Effector memory CD4-positive, alpha-beta T cell (primary cell): ENCODE measurements around the gene XYLT1.

Source experiments
- DNase-seq, 3 donors: peaks; one replicate each; pipeline ENCODE4 v3.0.0-alpha.2; 2020
- H3K27ac ChIP-seq: 2 replicates; pipeline ENCODE4 v1.7.0; 2013; ENCODE audit warnings: mild to moderate bottlenecking, low read length, moderate library complexity; ENCODE audit not compliant: insufficient read depth, poor library complexity, severe bottlenecking
- H3K27me3 ChIP-seq: replicated peaks from 2 replicates; pipeline ENCODE4 v1.7.0; 2013; ENCODE audit warnings: mild to moderate bottlenecking, low read length; ENCODE audit not compliant: insufficient read depth, control insufficient read depth, poor library complexity, severe bottlenecking
- H3K36me3 ChIP-seq: 2 replicates; pipeline ENCODE4 v1.7.0; 2013; ENCODE audit warnings: mild to moderate bottlenecking, low read length, moderate library complexity; ENCODE audit not compliant: control insufficient read depth, insufficient read depth
- H3K4me1 ChIP-seq: 2 replicates; pipeline ENCODE4 v1.7.0; 2013; ENCODE audit warnings: low read length, mild to moderate bottlenecking; ENCODE audit not compliant: control insufficient read depth, insufficient read depth, poor library complexity, severe bottlenecking
- H3K4me3 ChIP-seq: 2 replicates; pipeline ENCODE4 v1.7.0; 2013; ENCODE audit warnings: low read length, low read depth, mild to moderate bottlenecking; ENCODE audit not compliant: insufficient read depth, poor library complexity, severe bottlenecking
- H3K9me3 ChIP-seq: 2 replicates; pipeline ENCODE4 v1.7.0; 2013; ENCODE audit warnings: mild to moderate bottlenecking, low read length, moderate library complexity; ENCODE audit not compliant: control insufficient read depth
- total RNA-seq, 3 donors: gene quantifications; one replicate each; lab custom pipeline; 2026; lab: John Stamatoyannopoulos, UW

XYLT1 gene
- 85.3 to 145 (median 95.4) reads per million in 3 donors for total RNA-seq

- Histone ChIP-seq H3K4me3 (peak within 1 kb of the TSS; percentile 82), H3K27ac (peak within 1 kb of the TSS; percentile 60), H3K27me3 (no peaks in the 10 kb centered on the region), H3K9me3 (no peaks in the 10 kb centered on the region), H3K4me1 (peaks cover 30% of the 10 kb centered on the region), H3K36me3 (no peaks in the 10 kb centered on the region)
- peak; percentile 35 to 53 (median 38) for DNase-seq
Measured at GRCh38 chr16:17470908-17471718, at the start of gene XYLT1. Gene XYLT1, minus strand, starts transcription at chr16:17470960. Its CDS starts 164 bp downstream, at chr16:17470796.

- H3K4me1 ChIP-seq: no peaks in the 10 kb centered on the region
- H3K27ac ChIP-seq: no peak overlapping the region
- H3K36me3 ChIP-seq: no peaks in the 10 kb centered on the region
- H3K9me3 ChIP-seq: no peaks in the 10 kb centered on the region
- no peaks in the 10 kb centered on the region for H3K27me3 ChIP-seq
- no peak overlapping the region for H3K4me3 ChIP-seq
- DNase-seq: no peak
Measured at GRCh38 chr16:17520111-17520510, 49.4 kb upstream of the XYLT1 start.

GRCh38 chr16:17519101-17519955, 48.6 kb upstream of the XYLT1 start:
- no peak overlapping the region for H3K27ac ChIP-seq
- H3K36me3 ChIP-seq: no peaks in the 10 kb centered on the region
- no peaks in the 10 kb centered on the region for H3K27me3 ChIP-seq
- H3K4me3 ChIP-seq: no peak overlapping the region
- H3K4me1 ChIP-seq: no peaks in the 10 kb centered on the region
- no peaks in the 10 kb centered on the region for H3K9me3 ChIP-seq
- DNase-seq: no peak

- DNase-seq: no peak
- no peaks in the 10 kb centered on the region for H3K27me3 ChIP-seq
- H3K27ac ChIP-seq: no peak overlapping the region
- no peaks in the 10 kb centered on the region for H3K36me3 ChIP-seq
- H3K4me1 ChIP-seq: no peaks in the 10 kb centered on the region
- H3K4me3 ChIP-seq: no peak overlapping the region
- H3K9me3 ChIP-seq: no peaks in the 10 kb centered on the region
Measured at GRCh38 chr16:17518441-17518840, 47.7 kb upstream of the XYLT1 start.

GRCh38 chr16:17515421-17516210, 44.9 kb upstream of the XYLT1 start:
- no peak overlapping the region for H3K27ac ChIP-seq
- no peaks in the 10 kb centered on the region for H3K27me3 ChIP-seq
- no peak overlapping the region for H3K4me3 ChIP-seq
- H3K36me3 ChIP-seq: no peaks in the 10 kb centered on the region
- H3K4me1 ChIP-seq: no peaks in the 10 kb centered on the region
- H3K9me3 ChIP-seq: no peaks in the 10 kb centered on the region
- no peak for DNase-seq

GRCh38 chr16:17512636-17513220, 42.0 kb upstream of the XYLT1 start:
- DNase-seq: no peak
- Histone ChIP-seq H3K4me1 (no peaks in the 10 kb centered on the region), H3K27me3 (no peaks in the 10 kb centered on the region), H3K27ac (no peak overlapping the region), H3K9me3 (no peaks in the 10 kb centered on the region), H3K36me3 (no peaks in the 10 kb centered on the region), H3K4me3 (no peak overlapping the region)

GRCh38 chr16:17511340-17511739, 40.6 kb upstream of the XYLT1 start:
- no peak for DNase-seq
- H3K4me3 ChIP-seq: no peak overlapping the region
- H3K27ac ChIP-seq: no peak overlapping the region
- no peaks in the 10 kb centered on the region for H3K4me1 ChIP-seq
- no peaks in the 10 kb centered on the region for H3K36me3 ChIP-seq
- H3K27me3 ChIP-seq: no peaks in the 10 kb centered on the region
- no peaks in the 10 kb centered on the region for H3K9me3 ChIP-seq

GRCh38 chr16:17510567-17510966, 39.8 kb upstream of the XYLT1 start:
- H3K27ac ChIP-seq: no peak overlapping the region
- DNase-seq: no peak
- no peaks in the 10 kb centered on the region for H3K27me3 ChIP-seq

GRCh38 chr16:17509194-17509593, 38.4 kb upstream of the XYLT1 start:
- no peak for DNase-seq
- H3K27me3 ChIP-seq: no peaks in the 10 kb centered on the region
- no peaks in the 10 kb centered on the region for H3K36me3 ChIP-seq
- H3K4me1 ChIP-seq: no peaks in the 10 kb centered on the region
- no peak overlapping the region for H3K4me3 ChIP-seq
- no peaks in the 10 kb centered on the region for H3K9me3 ChIP-seq
- no peak overlapping the region for H3K27ac ChIP-seq

More at GRCh38 chr16:17510567-17510966, 39.8 kb upstream of the XYLT1 start:
- H3K36me3 ChIP-seq: no peaks in the 10 kb centered on the region
- H3K4me1 ChIP-seq: no peaks in the 10 kb centered on the region
- H3K9me3 ChIP-seq: no peaks in the 10 kb centered on the region
- H3K4me3 ChIP-seq: no peak overlapping the region
